H1 (cell line): ENCODE measurements around the gene EMC1. TPM values are rescaled to one million over a fixed set of nuclear protein-coding genes. Genes with fewer than 3 reads are reported as not detected.

Source experiments
- CTCF ChIA-PET: fragments of 300-600 bp; sonication (Branson Sonifier 250); formaldehyde crosslinking; loops from one replicate; lab custom pipeline; 2021; ENCODE audit not compliant: partially characterized antibody; lab: Charles Lee
- POLR2A ChIA-PET: fragments of 300-600 bp; sonication (Branson Sonifier 250); formaldehyde crosslinking; loops from one replicate; lab custom pipeline; 2021; ENCODE audit warnings: inconsistent platforms; ENCODE audit not compliant: partially characterized antibody; lab: Charles Lee
- DNase-seq, 2 experiments: peaks; one replicate each; pipeline versions ENCODE4 v3.0.0 to v3.0.0-alpha.2; 2010 to 2022; ENCODE audit warnings: low spot score in 2 of 2, low read depth in 1 of 2, mixed read lengths in 1 of 2
- FAIRE-seq: peaks from 2 replicates; lab custom pipeline; 2011; peaks lifted over from hg19 to GRCh38; lab: Jason Lieb, UNC
- H2AFZ ChIP-seq: 2 replicates; pipeline ENCODE4 v1.8.1; 2012; ENCODE audit warnings: low read length, inconsistent platforms
- H2AK5ac ChIP-seq: 2 replicates; pipeline ENCODE4 v1.6.1; 2013; ENCODE audit warnings: low read depth, low read length
- H2BK120ac ChIP-seq: replicated peaks from 2 replicates; pipeline ENCODE3; 2013; ENCODE audit warnings: low read depth, low read length, inconsistent platforms
- H2BK12ac ChIP-seq: 2 replicates; pipeline ENCODE4 v1.6.1; 2013; ENCODE audit warnings: low read depth, low read length
- H2BK15ac ChIP-seq: 2 replicates; pipeline ENCODE4 v1.6.1; 2013; ENCODE audit warnings: low read length
- H2BK20ac ChIP-seq: 2 replicates; pipeline ENCODE4 v1.6.1; 2013; ENCODE audit warnings: low read length
- H2BK5ac ChIP-seq: 2 replicates; pipeline ENCODE4 v1.6.1; 2013; ENCODE audit warnings: low read depth, low read length
- H3K14ac ChIP-seq: 2 replicates; pipeline ENCODE4 v1.6.1; 2013; ENCODE audit warnings: inconsistent platforms; ENCODE audit not compliant: insufficient read length
- H3K18ac ChIP-seq: 2 replicates; pipeline ENCODE4 v1.6.1; 2013; ENCODE audit warnings: low read length; ENCODE audit errors: extremely low read depth
- H3K23ac ChIP-seq: 2 replicates; pipeline ENCODE4 v1.6.1; 2013; ENCODE audit warnings: inconsistent platforms; ENCODE audit not compliant: insufficient read length
- H3K23me2 ChIP-seq: 2 replicates; pipeline ENCODE4 v1.6.1; 2013; ENCODE audit warnings: low read depth, low read length
- H3K27ac ChIP-seq: 2 replicates; pipeline ENCODE4 v1.6.1; 2011; ENCODE audit warnings: low read depth, low read length, inconsistent platforms
- H3K27me3 ChIP-seq, 4 experiments: replicated peaks in 1 of 4; 1 replicate in 1 of 4; 2 replicates in 3 of 4; pipeline versions ENCODE4 v1.6.1 to v1.8.1; 2011 to 2013; ENCODE audit warnings: low read length in 3 of 4, mild to moderate bottlenecking in 3 of 4, inconsistent platforms in 2 of 4, mixed read lengths in 2 of 4, moderate library complexity in 1 of 4; ENCODE audit not compliant: control insufficient read depth in 3 of 4, insufficient read depth in 3 of 4; ENCODE audit errors: extremely low read depth in 1 of 4
- H3K36me3 ChIP-seq, 4 experiments: 2 replicates each; pipeline versions ENCODE4 v1.6.1 to v1.8.1; 2011 to 2013; ENCODE audit warnings: mild to moderate bottlenecking in 4 of 4, low read length in 3 of 4, moderate library complexity in 2 of 4, control low read depth in 1 of 4, inconsistent platforms in 1 of 4; ENCODE audit not compliant: insufficient read depth in 4 of 4, control insufficient read depth in 2 of 4
- H3K4ac ChIP-seq: replicated peaks from 2 replicates; pipeline ENCODE3; 2013; ENCODE audit warnings: low read length, low read depth, mixed read lengths, inconsistent platforms; ENCODE audit not compliant: insufficient read length
- H3K4me1 ChIP-seq, 4 experiments: replicated peaks in 1 of 4; 1 replicate in 1 of 4; 2 replicates in 3 of 4; pipeline versions ENCODE4 v1.6.1 to v1.8.1; 2011 to 2013; ENCODE audit warnings: low read length in 3 of 4, inconsistent platforms in 2 of 4, mixed read lengths in 1 of 4; ENCODE audit not compliant: insufficient read depth in 4 of 4, control insufficient read depth in 3 of 4
- H3K4me2 ChIP-seq, 2 experiments: 2 replicates each; pipeline versions ENCODE4 v1.6.1 to v1.8.1; 2011 to 2013; ENCODE audit warnings: low read depth in 2 of 2, low read length in 2 of 2, control low read depth in 1 of 2, inconsistent platforms in 1 of 2, mild to moderate bottlenecking in 1 of 2; ENCODE audit not compliant: insufficient read depth in 1 of 2
- H3K4me3 ChIP-seq, 4 experiments: fragments of 200-600, 300-600 bp in 1 of 4; sonication (generic), shearing (Covaris generic), sonication (Bioruptor Twin) in 1 of 4; 2 replicates each; pipeline versions ENCODE4 v1.5.1 to v1.8.1; 2011 to 2016; ENCODE audit warnings: low read length in 4 of 4, low read depth in 3 of 4, control low read depth in 2 of 4, inconsistent platforms in 2 of 4, mild to moderate bottlenecking in 2 of 4, mixed read lengths in 1 of 4, moderate library complexity in 1 of 4; ENCODE audit not compliant: insufficient read depth in 2 of 4; ENCODE audit errors: extremely low read depth in 1 of 4
- H3K56ac ChIP-seq: replicated peaks from 2 replicates; pipeline ENCODE3; 2013; ENCODE audit warnings: low read depth, mild to moderate bottlenecking, mixed read lengths, low read length, inconsistent platforms; ENCODE audit not compliant: insufficient read length
- H3K79me1 ChIP-seq: 2 replicates; pipeline ENCODE4 v1.6.1; 2013; ENCODE audit warnings: low read depth, low read length, control low read depth
- H3K79me2 ChIP-seq, 2 experiments: 2 replicates each; pipeline versions ENCODE4 v1.6.1 to v1.8.1; 2012 to 2013; ENCODE audit warnings: low read length in 2 of 2, mild to moderate bottlenecking in 2 of 2, inconsistent platforms in 1 of 2; ENCODE audit not compliant: insufficient read depth in 2 of 2, control insufficient read depth in 1 of 2
- H3K9ac ChIP-seq, 4 experiments: replicated peaks in 1 of 4; 1 replicate in 1 of 4; 2 replicates in 3 of 4; pipeline versions ENCODE4 v1.6.1 to v1.8.1; 2011 to 2013; ENCODE audit warnings: low read depth in 3 of 4, low read length in 3 of 4, control low read depth in 2 of 4, mild to moderate bottlenecking in 2 of 4, moderate library complexity in 2 of 4, inconsistent platforms in 1 of 4; ENCODE audit errors: extremely low read depth in 1 of 4
- H3K9me3 ChIP-seq, 2 experiments: 2 replicates each; pipeline versions ENCODE4 v1.6.1 to v1.8.1; 2012 to 2013; ENCODE audit warnings: mild to moderate bottlenecking in 2 of 2, moderate library complexity in 2 of 2, control low read depth in 1 of 2, inconsistent platforms in 1 of 2, low read depth in 1 of 2, low read length in 1 of 2, mixed read lengths in 1 of 2; ENCODE audit not compliant: insufficient read depth in 2 of 2
- H4K20me1 ChIP-seq, 2 experiments: replicated peaks in 1 of 2; 2 replicates each; pipeline versions ENCODE3 to v1.8.1; 2011 to 2013; ENCODE audit warnings: inconsistent platforms in 2 of 2, low read length in 2 of 2, mild to moderate bottlenecking in 1 of 2; ENCODE audit not compliant: insufficient read depth in 2 of 2, control insufficient read depth in 1 of 2
- H4K5ac ChIP-seq: 2 replicates; pipeline ENCODE4 v1.6.1; 2013; ENCODE audit warnings: low read length, low read depth, mixed read lengths, inconsistent platforms; ENCODE audit not compliant: insufficient read length
- H4K8ac ChIP-seq: 2 replicates; pipeline ENCODE4 v1.8.0; 2013; ENCODE audit warnings: mild to moderate bottlenecking, moderate library complexity, low read length, inconsistent platforms; ENCODE audit not compliant: insufficient read depth; ENCODE audit errors: extremely low read depth
- H4K91ac ChIP-seq: replicated peaks from 2 replicates; pipeline ENCODE3; 2013; ENCODE audit warnings: low read length, mixed read lengths, inconsistent platforms; ENCODE audit not compliant: insufficient read length
- ASH2L ChIP-seq: fragments of 200-600, 300-600 bp; sonication (generic); IDR thresholded peaks from one replicate; pipeline ENCODE4 v1.7.1; 2017; ENCODE audit warnings: low read length
- EP300 ChIP-seq, 2 experiments: IDR thresholded peaks; 1 replicate in 1 of 2; 2 replicates in 1 of 2; pipeline ENCODE4 v1.6.1; 2011 to 2012; ENCODE audit warnings: low read depth in 2 of 2, low read length in 2 of 2, mild to moderate bottlenecking in 2 of 2, borderline replicate concordance in 1 of 2, inconsistent platforms in 1 of 2, moderate library complexity in 1 of 2
- EZH2 ChIP-seq: fragments of 200-600 bp; sonication (generic); IDR thresholded peaks from 2 replicates; pipeline ENCODE4 v1.7.1; 2012; ENCODE audit warnings: low read depth, mild to moderate bottlenecking, moderate library complexity, low read length, inconsistent platforms; ENCODE audit not compliant: severe bottlenecking
- HDAC2 ChIP-seq, 2 experiments: fragments of 300-600 bp in 1 of 2; sonication (generic) in 1 of 2; IDR thresholded peaks; 2 replicates each; pipeline ENCODE4 v1.6.1; 2011 to 2012; ENCODE audit warnings: low read depth in 2 of 2, low read length in 2 of 2, mild to moderate bottlenecking in 2 of 2, moderate library complexity in 2 of 2, borderline replicate concordance in 1 of 2, inconsistent platforms in 1 of 2
- KDM1A ChIP-seq: fragments of 200-600, 300-600 bp; sonication (generic); IDR thresholded peaks from 2 replicates; pipeline ENCODE4 v1.7.1; 2016; ENCODE audit warnings: mild to moderate bottlenecking, low read length, borderline replicate concordance
- NANOG ChIP-seq: IDR thresholded peaks from 2 replicates; pipeline ENCODE4 v1.6.1; 2011; ENCODE audit warnings: low read length, low read depth, mild to moderate bottlenecking, inconsistent platforms; ENCODE audit not compliant: insufficient read depth, poor library complexity, severe bottlenecking
- PHF8 ChIP-seq: fragments of 200-600 bp; sonication (generic); conservative IDR thresholded peaks from 2 replicates; pipeline ENCODE4 v1.7.1; 2012; ENCODE audit warnings: low read depth, mild to moderate bottlenecking, inconsistent platforms, low read length, moderate library complexity
- RAD21 ChIP-seq, 2 experiments: IDR thresholded peaks in 1 of 2; conservative IDR thresholded peaks in 1 of 2; 2 replicates each; pipeline ENCODE4 v1.6.1; 2011; ENCODE audit warnings: low read depth in 2 of 2, low read length in 2 of 2, improper control_type of control experiment in 1 of 2, inconsistent platforms in 1 of 2, mild to moderate bottlenecking in 1 of 2, moderate library complexity in 1 of 2
- SIN3A ChIP-seq, 2 experiments: IDR thresholded peaks in 1 of 2; conservative IDR thresholded peaks in 1 of 2; 2 replicates each; pipeline ENCODE4 v1.6.1; 2011 to 2012; ENCODE audit warnings: low read length in 2 of 2, improper control_type of control experiment in 1 of 2, low read depth in 1 of 2, mild to moderate bottlenecking in 1 of 2
- SP4 ChIP-seq: IDR thresholded peaks from 2 replicates; pipeline ENCODE4 v1.6.1; 2012; ENCODE audit warnings: low read length, inconsistent platforms
- TAF7 ChIP-seq: optimal IDR thresholded peaks from 2 replicates; pipeline ENCODE3; 2011; ENCODE audit warnings: low read depth, mild to moderate bottlenecking, inconsistent platforms, low read length, moderate library complexity, borderline replicate concordance
- WGBS, 2 experiments: shearing (Covaris generic) in 1 of 2; methylation state at CpG; one replicate each; pipeline versions ENCODE4 v1.1.6 to v1.1.7; 2013 to 2015; ENCODE audit warnings: low lambda C conversion rate in 2 of 2, mixed read lengths in 2 of 2, inconsistent platforms in 1 of 2, low coverage in 1 of 2, missing lambda C conversion rate in 1 of 2; ENCODE audit not compliant: insufficient replicate concordance in 2 of 2, insufficient coverage in 1 of 2, insufficient read length in 1 of 2; ENCODE audit errors: extremely low coverage in 1 of 2, missing lambda C conversion rate in 1 of 2; 5-methylcytosine and 5-hydroxymethylcytosine counted together
- polyA plus RNA-seq, 7 experiments: library from polyadenylated mRNA; depleted of rRNA in 3 of 7; stranded (reverse) in 5 of 7; unstranded in 2 of 7; fragments of >200 nt in 5 of 7; fragments of 200-250 nt in 2 of 7; gene quantifications; 1 replicate in 5 of 7; 2 replicates in 1 of 7; 4 replicates in 1 of 7; pipeline versions ENCODE4 v1.2.1 to v1.2.3, GENCODE V29; 2011 to 2013; ENCODE audit warnings: missing spikeins in 2 of 7, mixed read lengths in 2 of 7
- total RNA-seq: library from RNA; stranded (reverse); fragmentation: NEBNext Ultra II Directional; extraction: Animal tissue kit (Norgen Biotek cat#: 25700); gene quantifications from 2 replicates; pipeline ENCODE4 v1.2.1, GENCODE V29; 2021
- TF ChIP-seq, protein P1 (sequence below): IDR thresholded peaks from 2 replicates; pipeline ENCODE4 v1.6.1; 2012; ENCODE audit warnings: inconsistent platforms

EMC1 gene
- total and polyA plus RNA-seq, 2 of the 8 experiments (the other 6 are each of a cell fraction or from before 2014, with no cell fraction given): 51.0 to 53.5 TPM

DNA sequence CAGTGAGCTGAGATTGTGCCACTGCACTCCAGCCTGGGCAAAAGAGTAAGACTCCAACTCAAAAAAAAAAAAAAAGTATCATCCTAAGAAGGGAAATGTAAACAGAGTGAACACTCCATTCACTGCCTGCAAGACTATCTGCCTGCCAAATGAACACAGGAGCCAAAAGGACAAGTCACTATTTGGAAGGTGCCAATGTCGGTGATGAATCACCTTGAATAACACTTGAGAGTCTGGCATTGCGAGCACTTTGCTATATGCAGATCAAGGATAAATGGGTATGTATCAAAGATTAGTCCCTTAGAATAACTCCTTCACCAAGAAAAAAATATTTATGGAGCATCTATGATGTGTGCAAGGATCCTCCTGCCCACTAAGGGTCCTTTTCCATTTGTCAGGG, 47.9 kb downstream of the EMC1 start:
- H4K20me1 ChIP-seq: peaks cover 13 to 18% of the 10 kb centered on the region in 2 experiments
- ChIA-PET POLR2A (no interaction called here), CTCF (interaction anchor here (0.7 to 1.0 kb wide), 3 partner anchors 25 to 416 kb away, joined by 3 to 4 read pairs (median 3); no protein-coding TSS in a partner anchor)
- no peak overlapping the region for H4K8ac ChIP-seq
- H3K56ac ChIP-seq: no peak overlapping the region
- H3K18ac ChIP-seq: no peak overlapping the region
- H2BK20ac ChIP-seq: no peak overlapping the region
- WGBS, 2 experiments: 95% methylated on average over 2 of the region's 2 CpGs; no CpG with 5 or more reads in 1 of the 2 experiments
- no peak overlapping the region for H3K4me3 ChIP-seq
- no peak overlapping the region for H4K5ac ChIP-seq
- H4K91ac ChIP-seq: no peak overlapping the region
- no peak overlapping the region for H2BK15ac ChIP-seq
- H3K14ac ChIP-seq: no peak overlapping the region
- H3K4ac ChIP-seq: no peak overlapping the region
- H2AFZ ChIP-seq: no peak overlapping the region
- H3K23ac ChIP-seq: no peak overlapping the region
- H3K9me3 ChIP-seq: no peaks in the 10 kb centered on the region
- DNase-seq: no peak
- H3K27ac ChIP-seq: no peak overlapping the region
- peaks cover 11 to 26% (median 14%) of the 10 kb centered on the region in 4 experiments for H3K36me3 ChIP-seq
- peaks cover 0 to under 1% (median 0%) of the 10 kb centered on the region in 4 experiments; a peak in 1 of 7 replicates for H3K4me1 ChIP-seq
- H2AK5ac ChIP-seq: no peak overlapping the region
- H3K9ac ChIP-seq: no peak overlapping the region
- H3K79me1 ChIP-seq: no peaks in the 10 kb centered on the region; the same call in none of the 2 replicates
- no peaks in the 10 kb centered on the region for H3K27me3 ChIP-seq
- H3K79me2 ChIP-seq: peaks cover 46 to 94% of the 10 kb centered on the region in 2 experiments
- no peaks in the 10 kb centered on the region for H3K23me2 ChIP-seq
- no peak for FAIRE-seq
- no peak overlapping the region for H3K4me2 ChIP-seq
- no peak overlapping the region for H2BK120ac ChIP-seq
- H2BK5ac ChIP-seq: no peak overlapping the region
- H2BK12ac ChIP-seq: no peak overlapping the region
- TF ChIP-seq EP300 (IDR thresholded peaks at IDR 0.05; ENCODE audit: borderline replicate concordance in 1 of 2, low read depth in 2 of 2, low read length in 2 of 2): no peak
- no peak for TF ChIP-seq KDM1A
- TF ChIP-seq NANOG: no peak
- TF ChIP-seq, protein P1, sequence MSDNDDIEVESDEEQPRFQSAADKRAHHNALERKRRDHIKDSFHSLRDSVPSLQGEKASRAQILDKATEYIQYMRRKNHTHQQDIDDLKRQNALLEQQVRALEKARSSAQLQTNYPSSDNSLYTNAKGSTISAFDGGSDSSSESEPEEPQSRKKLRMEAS: no peak
- TF ChIP-seq ASH2L: no peak
- TF ChIP-seq RAD21 (IDR thresholded peaks at IDR 0.05 in 1 of 2, conservative IDR thresholded peaks at IDR 0.05 in 1 of 2; ENCODE audit: low read depth in 2 of 2, low read length in 2 of 2): no peak
- no peak for TF ChIP-seq PHF8
- TF ChIP-seq TAF7: no peak
- TF ChIP-seq SIN3A (conservative IDR thresholded peaks at IDR 0.05 in 1 of 2, IDR thresholded peaks at IDR 0.05 in 1 of 2; ENCODE audit: low read depth in 1 of 2, low read length in 2 of 2): no peak
- TF ChIP-seq EZH2: no peak
- TF ChIP-seq SP4: no peak
- TF ChIP-seq HDAC2 (IDR thresholded peaks at IDR 0.05; ENCODE audit: borderline replicate concordance in 1 of 2, low read depth in 2 of 2, low read length in 2 of 2): no peak
